SK-N-SH treated with all-trans-retinoic acid at 6 μM for 48 hours (cell line): Measurements from ENCODE around the gene TIGD3.

Experiments used
- ARNTL ChIP-seq: fragments of 450-650 bp; formaldehyde crosslinking; IDR thresholded peaks from 2 replicates; pipeline ENCODE4 v1.5.0; 2020; ENCODE audit warnings: low read depth, mild to moderate bottlenecking, moderate library complexity, borderline replicate concordance
- SNAI2 ChIP-seq: fragments of 250-450 bp; sonication (Bioruptor Pico); IDR thresholded peaks from 2 replicates; pipeline ENCODE4 v1.5.0; 2020; ENCODE audit warnings: mild to moderate bottlenecking, moderate library complexity
- ZNF565 ChIP-seq: fragments of 450-650 bp; formaldehyde crosslinking; conservative IDR thresholded peaks from 2 replicates; pipeline ENCODE4 v1.5.0; 2020; ENCODE audit warnings: low read depth, mild to moderate bottlenecking, moderate library complexity
- TF ChIP-seq, protein P1 (sequence below): fragments of 250-450 bp; sonication (Bioruptor Pico); IDR thresholded peaks from 2 replicates; pipeline ENCODE4 v1.8.0; 2020; ENCODE audit warnings: mild to moderate bottlenecking, moderate library complexity, borderline replicate concordance
- TF ChIP-seq, protein P2 (sequence below): fragments of 250-450 bp; sonication (Bioruptor Pico); IDR thresholded peaks from 2 replicates; pipeline ENCODE4 v1.8.0; 2021; ENCODE audit warnings: low read depth, mild to moderate bottlenecking, moderate library complexity, borderline replicate concordance

DNA sequence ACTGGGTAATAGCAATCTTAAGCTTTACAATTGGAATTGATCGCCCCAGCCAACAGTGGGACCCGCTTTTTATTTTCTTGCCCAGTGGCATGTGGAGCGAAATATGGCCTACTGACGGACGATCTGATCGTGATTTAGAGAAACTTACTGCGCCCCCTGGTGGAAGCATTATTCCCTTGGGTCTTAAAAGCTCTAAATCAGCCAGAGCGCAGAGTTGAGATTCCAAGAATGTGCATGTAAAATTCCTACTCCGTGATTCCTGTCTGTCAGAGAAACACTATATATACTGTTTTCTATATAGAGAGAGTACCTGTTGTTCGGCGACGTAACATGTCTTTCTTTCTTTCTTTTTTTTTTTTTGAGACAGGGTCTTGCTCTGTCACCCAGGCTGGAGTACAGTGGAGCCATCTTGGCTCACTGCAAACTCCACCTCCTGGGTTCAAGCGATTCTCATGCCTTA, 24.6 kb upstream of the TIGD3 start:
- TF ChIP-seq, protein P1, sequence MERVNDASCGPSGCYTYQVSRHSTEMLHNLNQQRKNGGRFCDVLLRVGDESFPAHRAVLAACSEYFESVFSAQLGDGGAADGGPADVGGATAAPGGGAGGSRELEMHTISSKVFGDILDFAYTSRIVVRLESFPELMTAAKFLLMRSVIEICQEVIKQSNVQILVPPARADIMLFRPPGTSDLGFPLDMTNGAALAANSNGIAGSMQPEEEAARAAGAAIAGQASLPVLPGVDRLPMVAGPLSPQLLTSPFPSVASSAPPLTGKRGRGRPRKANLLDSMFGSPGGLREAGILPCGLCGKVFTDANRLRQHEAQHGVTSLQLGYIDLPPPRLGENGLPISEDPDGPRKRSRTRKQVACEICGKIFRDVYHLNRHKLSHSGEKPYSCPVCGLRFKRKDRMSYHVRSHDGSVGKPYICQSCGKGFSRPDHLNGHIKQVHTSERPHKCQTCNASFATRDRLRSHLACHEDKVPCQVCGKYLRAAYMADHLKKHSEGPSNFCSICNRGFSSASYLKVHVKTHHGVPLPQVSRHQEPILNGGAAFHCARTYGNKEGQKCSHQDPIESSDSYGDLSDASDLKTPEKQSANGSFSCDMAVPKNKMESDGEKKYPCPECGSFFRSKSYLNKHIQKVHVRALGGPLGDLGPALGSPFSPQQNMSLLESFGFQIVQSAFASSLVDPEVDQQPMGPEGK (CRISPR knock-in tag) = no peak
- TF ChIP-seq ZNF565 (no peak), ARNTL (CRISPR knock-in tag) (no peak), SNAI2 (CRISPR knock-in tag) (no peak)
- TF ChIP-seq, protein P2, sequence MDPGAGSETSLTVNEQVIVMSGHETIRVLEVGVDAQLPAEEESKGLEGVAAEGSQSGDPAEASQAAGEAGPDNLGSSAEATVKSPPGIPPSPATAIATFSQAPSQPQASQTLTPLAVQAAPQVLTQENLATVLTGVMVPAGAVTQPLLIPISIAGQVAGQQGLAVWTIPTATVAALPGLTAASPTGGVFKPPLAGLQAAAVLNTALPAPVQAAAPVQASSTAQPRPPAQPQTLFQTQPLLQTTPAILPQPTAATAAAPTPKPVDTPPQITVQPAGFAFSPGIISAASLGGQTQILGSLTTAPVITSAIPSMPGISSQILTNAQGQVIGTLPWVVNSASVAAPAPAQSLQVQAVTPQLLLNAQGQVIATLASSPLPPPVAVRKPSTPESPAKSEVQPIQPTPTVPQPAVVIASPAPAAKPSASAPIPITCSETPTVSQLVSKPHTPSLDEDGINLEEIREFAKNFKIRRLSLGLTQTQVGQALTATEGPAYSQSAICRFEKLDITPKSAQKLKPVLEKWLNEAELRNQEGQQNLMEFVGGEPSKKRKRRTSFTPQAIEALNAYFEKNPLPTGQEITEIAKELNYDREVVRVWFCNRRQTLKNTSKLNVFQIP (CRISPR knock-in tag) = no peak
